Measurements from ENCODE around the gene APCDD1L.

Gene APCDD1L

DNA sequence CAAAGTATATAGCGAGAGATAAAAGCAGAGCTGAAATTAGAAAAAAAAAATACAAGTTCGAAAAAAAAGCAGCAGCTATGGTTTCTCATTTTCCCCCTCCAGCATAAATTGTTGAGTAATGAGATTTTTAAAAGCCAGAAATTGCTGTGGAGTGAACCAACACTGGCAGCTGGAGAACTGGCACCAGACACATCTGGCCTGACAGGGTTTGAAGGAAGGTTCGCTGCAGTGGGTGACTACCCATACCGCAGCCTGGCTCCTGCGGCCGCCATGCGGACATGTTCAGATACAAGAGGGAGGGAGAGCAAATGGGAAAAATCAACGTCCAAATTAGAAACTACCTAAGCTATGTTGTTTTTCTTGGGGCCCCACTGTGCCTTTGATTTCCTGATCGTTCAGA is 3.3 kb downstream of the APCDD1L start:
- Histone ChIP-seq H3K9ac (ENCODE audit: low read length) (no peak overlapping the region), H3K27ac (ENCODE audit: low read depth, low read length) (no peak overlapping the region)

DNA sequence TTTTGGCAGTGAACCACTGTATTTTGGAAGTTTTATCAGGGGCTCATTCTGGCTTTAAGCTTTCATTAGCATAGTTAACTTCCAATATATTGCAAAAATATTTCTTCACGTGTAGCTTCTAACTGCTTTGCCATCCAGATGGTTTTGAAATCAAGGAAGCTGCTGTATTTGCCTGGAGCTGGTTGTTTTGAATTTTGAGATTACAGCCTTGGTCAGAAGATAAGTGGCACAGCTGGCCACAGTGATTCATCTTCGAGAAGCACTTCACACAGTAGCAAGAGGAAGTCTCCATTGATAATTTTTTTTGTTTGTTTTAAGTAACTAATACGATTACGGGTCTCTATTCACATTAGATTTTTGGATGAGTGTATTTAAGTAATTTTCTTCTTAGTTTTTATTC is 3.8 kb downstream of the APCDD1L start:
- H3K9ac ChIP-seq (ENCODE audit: low read length): no peak overlapping the region
- no peak overlapping the region for H3K4me3 ChIP-seq (ENCODE audit: insufficient read depth, low read length, poor library complexity, severe bottlenecking)
- H3K9me3 ChIP-seq (ENCODE audit: insufficient read depth, low read length): peaks cover 5% of the 10 kb centered on the region; the same call in 1 of the 2 replicates
- H3F3A ChIP-seq (ENCODE audit: insufficient read depth): no peaks in the 10 kb centered on the region
- TF ChIP-seq EZH2phosphoT487 (conservative IDR thresholded peaks at IDR 0.05; ENCODE audit: low read length): no peak
- TF ChIP-seq, protein P1, sequence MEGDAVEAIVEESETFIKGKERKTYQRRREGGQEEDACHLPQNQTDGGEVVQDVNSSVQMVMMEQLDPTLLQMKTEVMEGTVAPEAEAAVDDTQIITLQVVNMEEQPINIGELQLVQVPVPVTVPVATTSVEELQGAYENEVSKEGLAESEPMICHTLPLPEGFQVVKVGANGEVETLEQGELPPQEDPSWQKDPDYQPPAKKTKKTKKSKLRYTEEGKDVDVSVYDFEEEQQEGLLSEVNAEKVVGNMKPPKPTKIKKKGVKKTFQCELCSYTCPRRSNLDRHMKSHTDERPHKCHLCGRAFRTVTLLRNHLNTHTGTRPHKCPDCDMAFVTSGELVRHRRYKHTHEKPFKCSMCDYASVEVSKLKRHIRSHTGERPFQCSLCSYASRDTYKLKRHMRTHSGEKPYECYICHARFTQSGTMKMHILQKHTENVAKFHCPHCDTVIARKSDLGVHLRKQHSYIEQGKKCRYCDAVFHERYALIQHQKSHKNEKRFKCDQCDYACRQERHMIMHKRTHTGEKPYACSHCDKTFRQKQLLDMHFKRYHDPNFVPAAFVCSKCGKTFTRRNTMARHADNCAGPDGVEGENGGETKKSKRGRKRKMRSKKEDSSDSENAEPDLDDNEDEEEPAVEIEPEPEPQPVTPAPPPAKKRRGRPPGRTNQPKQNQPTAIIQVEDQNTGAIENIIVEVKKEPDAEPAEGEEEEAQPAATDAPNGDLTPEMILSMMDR (IDR thresholded peaks at IDR 0.05; ENCODE audit: insufficient read depth, low read length, poor library complexity, severe bottlenecking): no peak
- H2AFZ ChIP-seq (ENCODE audit: low read depth, low read length, severe bottlenecking): no peak overlapping the region
- H3K4me2 ChIP-seq (ENCODE audit: low read depth, low read length, poor library complexity, severe bottlenecking): no peak overlapping the region
- H3K9me2 ChIP-seq (replicated peaks; ENCODE audit: insufficient read depth, low read length): no peaks in the 10 kb centered on the region
- no peaks in the 10 kb centered on the region for H3K27me3 ChIP-seq (ENCODE audit: low read length)
- no peaks in the 10 kb centered on the region for H3K79me2 ChIP-seq (ENCODE audit: insufficient read depth, low read length)
- H3K36me3 ChIP-seq (ENCODE audit: low read length): no peaks in the 10 kb centered on the region
- no peaks in the 10 kb centered on the region for H4K20me1 ChIP-seq (ENCODE audit: low read depth, low read length)
- no peak overlapping the region for H3K27ac ChIP-seq (ENCODE audit: low read depth, low read length)

More for the DNA sequence above, 3.3 kb downstream of the APCDD1L start:
- H4K20me1 ChIP-seq (ENCODE audit: low read depth, low read length): no peaks in the 10 kb centered on the region
- H3K4me3 ChIP-seq (ENCODE audit: insufficient read depth, low read length, poor library complexity, severe bottlenecking): no peak overlapping the region
- TF ChIP-seq, protein P1 (IDR thresholded peaks at IDR 0.05; ENCODE audit: insufficient read depth, low read length, poor library complexity, severe bottlenecking): no peak
- no peak for TF ChIP-seq EZH2phosphoT487 (conservative IDR thresholded peaks at IDR 0.05; ENCODE audit: low read length)
- no peaks in the 10 kb centered on the region for H3K79me2 ChIP-seq (ENCODE audit: insufficient read depth, low read length)
- no peaks in the 10 kb centered on the region for H3K36me3 ChIP-seq (ENCODE audit: low read length)
- H2AFZ ChIP-seq (ENCODE audit: low read depth, low read length, severe bottlenecking): no peak overlapping the region
- H3F3A ChIP-seq (ENCODE audit: insufficient read depth): no peaks in the 10 kb centered on the region
- no peaks in the 10 kb centered on the region for H3K27me3 ChIP-seq (ENCODE audit: low read length)
- no peak overlapping the region for H3K4me2 ChIP-seq (ENCODE audit: low read depth, low read length, poor library complexity, severe bottlenecking)
- H3K9me3 ChIP-seq (ENCODE audit: insufficient read depth, low read length): 0 out of 2 replicates have a peak, but pooled peaks cover under 1% of the 10 kb centered on the region
- H3K9me2 ChIP-seq (replicated peaks; ENCODE audit: insufficient read depth, low read length): no peaks in the 10 kb centered on the region

DNA sequence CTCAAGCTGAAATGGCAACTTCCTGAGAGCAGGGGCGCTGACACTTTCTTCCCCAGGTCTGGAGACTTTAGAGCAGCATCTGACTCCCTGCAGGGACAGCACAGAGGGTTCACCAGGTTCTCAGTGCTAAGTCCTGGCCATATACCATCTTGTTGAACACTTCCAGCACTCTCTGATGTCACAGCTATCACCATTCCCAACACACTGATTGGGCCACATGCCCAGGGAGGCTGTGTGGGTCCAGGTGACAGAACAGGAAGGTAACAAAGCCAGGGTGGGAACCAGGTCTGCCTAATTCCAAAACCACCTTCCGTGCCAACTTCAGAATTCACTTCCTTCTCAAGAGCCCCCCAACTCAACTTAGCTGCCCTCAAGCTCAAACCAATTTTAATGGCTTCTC is 4.3 kb downstream of the APCDD1L start:
- Histone ChIP-seq H3K4me2 (ENCODE audit: low read depth, low read length, poor library complexity, severe bottlenecking) (no peak overlapping the region), H3K9ac (ENCODE audit: low read length) (no peak overlapping the region), H2AFZ (ENCODE audit: low read depth, low read length, severe bottlenecking) (no peak overlapping the region), H3K36me3 (ENCODE audit: low read length) (no peaks in the 10 kb centered on the region), H3K9me2 (replicated peaks; ENCODE audit: insufficient read depth, low read length) (no peaks in the 10 kb centered on the region), H3K27me3 (ENCODE audit: low read length) (no peaks in the 10 kb centered on the region), H3K79me2 (ENCODE audit: insufficient read depth, low read length) (no peaks in the 10 kb centered on the region), H3K4me3 (ENCODE audit: insufficient read depth, low read length, poor library complexity, severe bottlenecking) (no peak overlapping the region), H3K27ac (ENCODE audit: low read depth, low read length) (no peak overlapping the region), H3F3A (ENCODE audit: insufficient read depth) (no peaks in the 10 kb centered on the region), H4K20me1 (ENCODE audit: low read depth, low read length) (no peaks in the 10 kb centered on the region), H3K9me3 (ENCODE audit: insufficient read depth, low read length) (peaks cover 9% of the 10 kb centered on the region; the same call in 1 of the 2 replicates)
- TF ChIP-seq, protein P1 (IDR thresholded peaks at IDR 0.05; ENCODE audit: insufficient read depth, low read length, poor library complexity, severe bottlenecking): no peak
- TF ChIP-seq EZH2phosphoT487 (conservative IDR thresholded peaks at IDR 0.05; ENCODE audit: low read length): no peak
